ENCODE measurements around the gene UPK1A. TPM values are rescaled to one million over a fixed set of nuclear protein-coding genes. Genes with fewer than 3 reads are reported as not detected.
"Not testable (repeated sequence)": the region's sequence is repeated elsewhere in the genome, so short reads cannot be mapped to it uniquely, and the experiment has no call there.

UPK1A gene
- total RNA-seq, 4 donors from 2014 or later, result 4.6 to 18.7 (median 9.8) TPM; not detected in 1

GRCh38 chr19:35723671-35724070 lies 57.4 kb downstream of the UPK1A start:
- no peak for DNase-seq
- WGBS, 2 donors, result 95 to 100% methylated on average over 1 to 4 of the region's 24 CpGs
- intact Hi-C loops (cut with DNase I), result no loop called here
- no peak overlapping the region for H3K27ac ChIP-seq
- no peaks in the 10 kb centered on the region for H3K9me3 ChIP-seq
- no peaks in the 10 kb centered on the region for H3K27me3 ChIP-seq
- no peak for TF ChIP-seq POLR2A (IDR thresholded peaks at IDR 0.05)
- no peak for TF ChIP-seq CTCF (IDR thresholded peaks at IDR 0.05)
- H3K4me3 ChIP-seq, result no peak overlapping the region
- peaks cover 11 to 20% (median 12%) of the 10 kb centered on the region in 3 donors for H3K4me1 ChIP-seq
- peaks cover 65 to 94% (median 68%) of the 10 kb centered on the region in 3 donors for H3K36me3 ChIP-seq

GRCh38 chr19:35724132-35724531 lies 57.8 kb downstream of the UPK1A start:
- H3K9me3 ChIP-seq; H3K27me3 ChIP-seq; intact Hi-C loops (cut with DNase I); H3K4me3 ChIP-seq; H3K27ac ChIP-seq; DNase-seq: not testable (repeated sequence)
- Histone ChIP-seq H3K36me3 (peaks cover 70 to 98% (median 73%) of the 10 kb centered on the region in 3 donors), H3K4me1 (peaks cover 6 to 15% (median 7%) of the 10 kb centered on the region in 3 donors)
- WGBS, 2 donors, result 80 to 90% methylated on average over 5 to 7 of the region's 7 CpGs

- 94 to 95% methylated on average over 3 to 10 of the region's 12 CpGs for WGBS, 2 donors
- no peaks in the 10 kb centered on the region for H3K27me3 ChIP-seq
- H3K4me1 ChIP-seq, result peaks cover 2 to 11% (median 3%) of the 10 kb centered on the region in 3 donors
- peaks cover 74 to 100% (median 77%) of the 10 kb centered on the region in 3 donors for H3K36me3 ChIP-seq
- no peak for DNase-seq
- H3K9me3 ChIP-seq, result no peaks in the 10 kb centered on the region
- no peak overlapping the region for H3K4me3 ChIP-seq
- H3K27ac ChIP-seq, result no peak overlapping the region
- TF ChIP-seq CTCF (IDR thresholded peaks at IDR 0.05) (no peak), POLR2A (IDR thresholded peaks at IDR 0.05) (no peak)
- intact Hi-C loops (cut with DNase I), result no loop called here
Measured at GRCh38 chr19:35724560-35724959, 58.2 kb downstream of the UPK1A start.

GRCh38 chr19:35725216-35725861 lies 59.0 kb downstream of the UPK1A start:
- 92 to 94% methylated on average over 11 to 13 of the region's 23 CpGs for WGBS, 2 donors
- no peak overlapping the region for H3K4me3 ChIP-seq
- no peaks in the 10 kb centered on the region for H3K9me3 ChIP-seq
- H3K36me3 ChIP-seq, result peaks cover 82 to 100% (median 85%) of the 10 kb centered on the region in 3 donors
- no peak overlapping the region for H3K27ac ChIP-seq
- DNase-seq, result no peak
- no peaks in the 10 kb centered on the region for H3K27me3 ChIP-seq
- H3K4me1 ChIP-seq, result peaks cover 0 to 8% (median 0%) of the 10 kb centered on the region in 3 donors
- intact Hi-C loops (cut with DNase I), result no loop called here
- no peak for TF ChIP-seq POLR2A (IDR thresholded peaks at IDR 0.05)
- no peak for TF ChIP-seq CTCF (IDR thresholded peaks at IDR 0.05)

GRCh38 chr19:35727053-35727955 lies 61.0 kb downstream of the UPK1A start:
- Histone ChIP-seq H3K4me1 (peaks cover 0 to 20% (median 8%) of the 10 kb centered on the region in 3 donors), H3K36me3 (peaks cover 87 to 100% (median 91%) of the 10 kb centered on the region in 3 donors), H3K27ac (no peak overlapping the region), H3K9me3 (no peaks in the 10 kb centered on the region), H3K4me3 (no peak overlapping the region), H3K27me3 (no peaks in the 10 kb centered on the region)
- no peak for TF ChIP-seq POLR2A (IDR thresholded peaks at IDR 0.05)
- TF ChIP-seq CTCF (IDR thresholded peaks at IDR 0.05), result no peak
- DNase-seq, result no peak
- intact Hi-C loops (cut with DNase I), result no loop called here
- 95 to 96% methylated on average over 11 of the region's 25 CpGs for WGBS, 2 donors

Other genes with a start within 250 kb of the UPK1A start
- gene FFAR2, start 218.3 kb upstream of the UPK1A start, total RNA-seq, result 1 to 10 TPM in 1 of 4 donors, under 1 TPM in 2, not detected in 1; 0.49 to 2.5 (median 0.56) TPM
- 100 to 1,000 TPM in 2 of 4 donors, 10 to 100 TPM in 1, 1 to 10 TPM in 1; 4.6 to 656 (median 111) TPM for gene KRTDAP, start 176.1 kb upstream of the UPK1A start, total RNA-seq
- 100 to 1,000 TPM in 3 of 4 donors, 10 to 100 TPM in 1; 81.6 to 449 (median 257) TPM for gene DMKN, start 152.9 kb upstream of the UPK1A start, total RNA-seq
- 1,000 to 10,000 TPM in 1 of 4 donors, 100 to 1,000 TPM in 2, 10 to 100 TPM in 1; 58.2 to 1,096 (median 541) TPM for gene SBSN, start 138.2 kb upstream of the UPK1A start, total RNA-seq
- gene GAPDHS, start 133.1 kb upstream of the UPK1A start, total RNA-seq, result not detected
- 100 to 1,000 TPM in 1 of 4 donors, 10 to 100 TPM in 3; 68.1 to 119 (median 89.6) TPM for gene TMEM147, start 120.9 kb upstream of the UPK1A start, total RNA-seq
- gene ATP4A, start 102.9 kb upstream of the UPK1A start, total RNA-seq, result under 1 TPM in 1 of 4 donors, not detected in 3; 0.18 TPM
- not detected for gene PMIS2, start 80.3 kb upstream of the UPK1A start, total RNA-seq
- 10 to 100 TPM in 2 of 4 donors, 1 to 10 TPM in 2; 3.5 to 11.5 (median 10.6) TPM for gene HAUS5, start 53.8 kb upstream of the UPK1A start, total RNA-seq
- gene RBM42, start 37.5 kb upstream of the UPK1A start, total RNA-seq, result 10 to 100 TPM; 52.1 to 59.1 (median 53.0) TPM
- under 1 TPM in 2 of 4 donors, not detected in 2; 0.31 to 0.44 TPM for gene ETV2, start 24.8 kb upstream of the UPK1A start, total RNA-seq
- 100 to 1,000 TPM; 582 to 942 (median 761) TPM for gene COX6B1, start 18.2 kb upstream of the UPK1A start, total RNA-seq
- under 1 TPM in 1 of 4 donors, not detected in 3; 0.38 TPM for gene ZBTB32, start 38.0 kb downstream of the UPK1A start, total RNA-seq
- 10 to 100 TPM in 3 of 4 donors, 1 to 10 TPM in 1; 7.5 to 33.7 (median 15.6) TPM for gene KMT2B, start 51.5 kb downstream of the UPK1A start, total RNA-seq
- gene IGFLR1, start 75.9 kb downstream of the UPK1A start, total RNA-seq, result 1 to 10 TPM in 3 of 4 donors, under 1 TPM in 1; 0.87 to 4.8 (median 4.3) TPM
- gene U2AF1L4, start 78.9 kb downstream of the UPK1A start, total RNA-seq, result 10 to 100 TPM; 10.2 to 19.0 (median 17.5) TPM
- gene PSENEN, start 79.1 kb downstream of the UPK1A start, total RNA-seq, result 10 to 100 TPM; 23.3 to 33.9 (median 32.3) TPM
- gene LIN37, start 82.1 kb downstream of the UPK1A start, total RNA-seq, result 10 to 100 TPM in 2 of 4 donors, 1 to 10 TPM in 2; 5.7 to 13.4 (median 9.5) TPM
- 10 to 100 TPM in 1 of 4 donors, 1 to 10 TPM in 3; 1.7 to 21.9 (median 3.6) TPM for gene HSPB6, start 90.5 kb downstream of the UPK1A start, total RNA-seq
- 1 to 10 TPM; 3.7 to 9.7 (median 8.6) TPM for gene PROSER3, start 91.7 kb downstream of the UPK1A start, total RNA-seq
- gene ARHGAP33, start 109.0 kb downstream of the UPK1A start, total RNA-seq, result 1 to 10 TPM; 1.3 to 8.4 (median 2.3) TPM
- gene PRODH2, start 146.3 kb downstream of the UPK1A start, total RNA-seq, result not detected
- not detected for gene NPHS1, start 186.0 kb downstream of the UPK1A start, total RNA-seq
- gene KIRREL2, start 190.4 kb downstream of the UPK1A start, total RNA-seq, result under 1 TPM in 1 of 4 donors, not detected in 3; 0.57 TPM
- 1 to 10 TPM in 1 of 4 donors, under 1 TPM in 2, not detected in 1; 0.44 to 1.7 (median 0.76) TPM for gene APLP1, start 202.1 kb downstream of the UPK1A start, total RNA-seq
- gene NFKBID, start 234.0 kb downstream of the UPK1A start, total RNA-seq, result 10 to 100 TPM in 2 of 4 donors, 1 to 10 TPM in 2; 4.0 to 29.4 (median 11.6) TPM
- gene HCST, start 236.0 kb downstream of the UPK1A start, total RNA-seq, result 1 to 10 TPM in 1 of 4 donors, not detected in 3; 1.3 TPM
- gene TYROBP, start 241.8 kb downstream of the UPK1A start, total RNA-seq, result 10 to 100 TPM in 3 of 4 donors, 1 to 10 TPM in 1; 4.5 to 95.9 (median 33.8) TPM

Data from esophagus squamous epithelium (tissue), 5 donors.